Measurements from ENCODE around the gene LIX1.

DNA sequence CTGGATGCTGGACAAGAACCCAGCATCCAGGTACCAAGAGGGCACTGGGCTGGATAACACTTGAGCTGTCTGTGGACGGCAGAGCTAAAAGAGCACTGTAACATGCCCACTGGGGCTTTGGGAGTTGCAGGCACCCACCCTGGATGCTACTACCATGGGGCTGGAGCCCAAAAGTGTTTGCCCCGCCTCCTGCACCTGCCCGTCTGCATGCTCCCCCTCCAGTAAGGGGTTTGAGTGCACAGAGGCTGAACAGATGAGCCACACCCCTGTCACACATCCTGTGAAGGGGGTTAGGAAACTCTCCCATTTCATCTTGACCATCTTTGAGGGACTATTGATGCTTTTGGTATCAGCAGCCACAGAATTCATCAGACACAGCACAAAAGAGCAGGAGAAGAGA, 69.0 kb downstream of the LIX1 start:
- TF ChIP-seq, protein P1, sequence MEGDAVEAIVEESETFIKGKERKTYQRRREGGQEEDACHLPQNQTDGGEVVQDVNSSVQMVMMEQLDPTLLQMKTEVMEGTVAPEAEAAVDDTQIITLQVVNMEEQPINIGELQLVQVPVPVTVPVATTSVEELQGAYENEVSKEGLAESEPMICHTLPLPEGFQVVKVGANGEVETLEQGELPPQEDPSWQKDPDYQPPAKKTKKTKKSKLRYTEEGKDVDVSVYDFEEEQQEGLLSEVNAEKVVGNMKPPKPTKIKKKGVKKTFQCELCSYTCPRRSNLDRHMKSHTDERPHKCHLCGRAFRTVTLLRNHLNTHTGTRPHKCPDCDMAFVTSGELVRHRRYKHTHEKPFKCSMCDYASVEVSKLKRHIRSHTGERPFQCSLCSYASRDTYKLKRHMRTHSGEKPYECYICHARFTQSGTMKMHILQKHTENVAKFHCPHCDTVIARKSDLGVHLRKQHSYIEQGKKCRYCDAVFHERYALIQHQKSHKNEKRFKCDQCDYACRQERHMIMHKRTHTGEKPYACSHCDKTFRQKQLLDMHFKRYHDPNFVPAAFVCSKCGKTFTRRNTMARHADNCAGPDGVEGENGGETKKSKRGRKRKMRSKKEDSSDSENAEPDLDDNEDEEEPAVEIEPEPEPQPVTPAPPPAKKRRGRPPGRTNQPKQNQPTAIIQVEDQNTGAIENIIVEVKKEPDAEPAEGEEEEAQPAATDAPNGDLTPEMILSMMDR (IDR thresholded peaks at IDR 0.05), result no peak
- TF ChIP-seq POLR2A (IDR thresholded peaks at IDR 0.05), result no peak
